Neural cell (in vitro differentiated cells): ENCODE results near the gene EDNRB. TPM values are rescaled to one million over a fixed set of nuclear protein-coding genes. Genes with fewer than 3 reads are reported as not detected.

Experiments used
- H2AFZ ChIP-seq: fragments of 200-600, 300-800 bp; sonication (generic), shearing (Covaris generic); 2 replicates; pipeline ENCODE4 v1.6.0; 2014; ENCODE audit warnings: low read depth, mild to moderate bottlenecking, antibody characterized with exemption, low read length, moderate library complexity
- H3F3A ChIP-seq: fragments of 200-600 bp; shearing (Covaris generic); 2 replicates; pipeline ENCODE4 v1.6.1; 2016; ENCODE audit warnings: mild to moderate bottlenecking, moderate library complexity, mixed read lengths, antibody characterized with exemption, low read length; ENCODE audit not compliant: insufficient read depth, poor library complexity, severe bottlenecking
- H3K27ac ChIP-seq: fragments of 200-600, 300-800 bp; sonication (generic), shearing (Covaris generic); 2 replicates; pipeline ENCODE4 v1.5.1; 2014; ENCODE audit warnings: mild to moderate bottlenecking, low read length, moderate library complexity
- H3K27me3 ChIP-seq: fragments of 300-800, 200-600 bp; sonication (generic), shearing (Covaris generic); 2 replicates; pipeline ENCODE4 v1.6.0; 2014; ENCODE audit warnings: mild to moderate bottlenecking, low read depth, low read length, moderate library complexity; ENCODE audit not compliant: insufficient read depth
- H3K36me3 ChIP-seq: fragments of 300-800, 200-600 bp; sonication (generic), shearing (Covaris generic); 2 replicates; pipeline ENCODE4 v1.5.1; 2014; ENCODE audit warnings: mild to moderate bottlenecking, antibody characterized with exemption, low read length, moderate library complexity; ENCODE audit not compliant: insufficient read depth
- H3K4me2 ChIP-seq: fragments of 300-800, 200-600 bp; sonication (generic), shearing (Covaris generic); 2 replicates; pipeline ENCODE4 v1.6.0; 2014; ENCODE audit warnings: mild to moderate bottlenecking, low read length
- H3K4me3 ChIP-seq: fragments of 300-800, 200-600 bp; sonication (generic), shearing (Covaris generic); 2 replicates; pipeline ENCODE4 v1.5.1; 2014; ENCODE audit warnings: mild to moderate bottlenecking, low read length, moderate library complexity
- H3K79me2 ChIP-seq: fragments of 200-600 bp; shearing (Covaris generic); replicated peaks from 2 replicates; pipeline ENCODE4 v1.6.0; 2014; ENCODE audit warnings: mild to moderate bottlenecking, low read length, moderate library complexity; ENCODE audit not compliant: insufficient read depth
- H3K9ac ChIP-seq: fragments of 300-800, 200-600 bp; sonication (generic), shearing (Covaris generic); 2 replicates; pipeline ENCODE4 v1.6.1; 2016; ENCODE audit warnings: mild to moderate bottlenecking, low read length, mixed read lengths
- H3K9me2 ChIP-seq: fragments of 200-600 bp; shearing (Covaris generic); 2 replicates; pipeline ENCODE4 v1.6.1; 2016; ENCODE audit warnings: mild to moderate bottlenecking, low read length, mixed read lengths; ENCODE audit not compliant: insufficient read depth
- H3K9me3 ChIP-seq: fragments of 200-600, 300-800 bp; sonication (generic), shearing (Covaris generic); 2 replicates; pipeline ENCODE4 v1.6.1; 2016; ENCODE audit warnings: mild to moderate bottlenecking, mixed run types, low read length, moderate library complexity, mixed read lengths
- H4K20me1 ChIP-seq: fragments of 200-600 bp; shearing (Covaris generic); 2 replicates; pipeline ENCODE4 v1.6.1; 2016; ENCODE audit warnings: mild to moderate bottlenecking, mixed run types; ENCODE audit not compliant: insufficient read depth
- EP300 ChIP-seq: fragments of 450-650 bp; conservative IDR thresholded peaks from 2 replicates; pipeline ENCODE4 v1.6.1; 2014; ENCODE audit warnings: antibody characterized with exemption, mild to moderate bottlenecking, moderate library complexity; ENCODE audit not compliant: poor library complexity, severe bottlenecking
- EZH2 ChIP-seq: fragments of 200-600, 300-800 bp; shearing (Covaris generic), sonication (generic); IDR thresholded peaks from 2 replicates; pipeline ENCODE4 v1.6.1; 2014; ENCODE audit warnings: antibody characterized with exemption, low read length, borderline replicate concordance, mild to moderate bottlenecking; ENCODE audit not compliant: insufficient read depth, poor library complexity, severe bottlenecking
- MXI1 ChIP-seq: fragments of 450-650 bp; conservative IDR thresholded peaks from 2 replicates; pipeline ENCODE4 v1.6.1; 2014; ENCODE audit warnings: antibody characterized with exemption, mild to moderate bottlenecking; ENCODE audit not compliant: poor library complexity, severe bottlenecking
- POLR2AphosphoS5 ChIP-seq: IDR thresholded peaks from 2 replicates; pipeline ENCODE4 v1.6.1; 2012
- RAD21 ChIP-seq: fragments of 450-650 bp; conservative IDR thresholded peaks from 2 replicates; pipeline ENCODE4 v1.6.1; 2014; ENCODE audit warnings: antibody characterized with exemption, mild to moderate bottlenecking, moderate library complexity
- SMC3 ChIP-seq: fragments of 450-650 bp; conservative IDR thresholded peaks from 2 replicates; pipeline ENCODE4 v1.6.1; 2014; ENCODE audit warnings: antibody characterized with exemption, mild to moderate bottlenecking, moderate library complexity; ENCODE audit not compliant: poor library complexity
- TAF1 ChIP-seq: IDR thresholded peaks from 2 replicates; pipeline ENCODE4 v1.6.1; 2012; ENCODE audit warnings: low read depth
- polyA plus RNA-seq: library from polyadenylated mRNA; depleted of rRNA; stranded (reverse); fragments of >200 nt; gene quantifications from 2 replicates; pipeline ENCODE4 v1.2.3, GENCODE V29; 2014
- TF ChIP-seq, protein P1 (sequence below): fragments of 450-650 bp; IDR thresholded peaks from 2 replicates; pipeline ENCODE4 v1.5.1; 2014; ENCODE audit warnings: antibody characterized with exemption, mild to moderate bottlenecking, moderate library complexity; ENCODE audit not compliant: poor library complexity, severe bottlenecking
- TF ChIP-seq, protein P2 (sequence below): IDR thresholded peaks from 2 replicates; pipeline ENCODE4 v1.6.1; 2012; ENCODE audit warnings: borderline replicate concordance

EDNRB gene
- polyA plus RNA-seq, 1 donor from 2014 or later: 0.20 TPM

DNA sequence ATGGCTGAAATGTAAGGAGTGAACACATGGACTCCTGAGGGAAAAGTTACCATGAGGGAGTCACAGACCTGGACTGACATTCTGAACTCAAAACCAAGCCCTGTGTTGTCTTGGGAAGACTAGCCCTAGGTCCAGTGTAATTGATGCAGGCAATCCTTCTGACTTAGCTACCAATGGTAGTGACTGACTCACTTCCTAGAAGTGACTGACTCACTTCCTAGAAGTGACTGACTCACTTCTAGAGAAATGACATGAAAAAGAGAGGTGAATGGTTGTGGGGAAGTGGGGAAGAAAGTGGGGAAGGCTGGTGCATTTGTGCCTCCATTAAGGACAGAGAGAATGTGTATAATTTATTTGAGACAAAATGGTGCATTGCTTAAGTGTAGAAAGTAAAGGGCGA, 49.9 kb downstream of the EDNRB start:
- no peaks in the 10 kb centered on the region for H3K27me3 ChIP-seq
- no peaks in the 10 kb centered on the region for H3K9me3 ChIP-seq
- no peaks in the 10 kb centered on the region for H3K36me3 ChIP-seq
- no peaks in the 10 kb centered on the region for H3F3A ChIP-seq
- H3K4me3 ChIP-seq: no peak overlapping the region
- H3K9ac ChIP-seq: no peak overlapping the region
- H3K9me2 ChIP-seq: no peaks in the 10 kb centered on the region
- H4K20me1 ChIP-seq: no peaks in the 10 kb centered on the region
- no peaks in the 10 kb centered on the region for H3K79me2 ChIP-seq
- TF ChIP-seq EZH2 (no peak), POLR2AphosphoS5 (no peak), SMC3 (no peak), TAF1 (no peak), MXI1 (no peak), RAD21 (no peak), EP300 (no peak)
- TF ChIP-seq, protein P1, sequence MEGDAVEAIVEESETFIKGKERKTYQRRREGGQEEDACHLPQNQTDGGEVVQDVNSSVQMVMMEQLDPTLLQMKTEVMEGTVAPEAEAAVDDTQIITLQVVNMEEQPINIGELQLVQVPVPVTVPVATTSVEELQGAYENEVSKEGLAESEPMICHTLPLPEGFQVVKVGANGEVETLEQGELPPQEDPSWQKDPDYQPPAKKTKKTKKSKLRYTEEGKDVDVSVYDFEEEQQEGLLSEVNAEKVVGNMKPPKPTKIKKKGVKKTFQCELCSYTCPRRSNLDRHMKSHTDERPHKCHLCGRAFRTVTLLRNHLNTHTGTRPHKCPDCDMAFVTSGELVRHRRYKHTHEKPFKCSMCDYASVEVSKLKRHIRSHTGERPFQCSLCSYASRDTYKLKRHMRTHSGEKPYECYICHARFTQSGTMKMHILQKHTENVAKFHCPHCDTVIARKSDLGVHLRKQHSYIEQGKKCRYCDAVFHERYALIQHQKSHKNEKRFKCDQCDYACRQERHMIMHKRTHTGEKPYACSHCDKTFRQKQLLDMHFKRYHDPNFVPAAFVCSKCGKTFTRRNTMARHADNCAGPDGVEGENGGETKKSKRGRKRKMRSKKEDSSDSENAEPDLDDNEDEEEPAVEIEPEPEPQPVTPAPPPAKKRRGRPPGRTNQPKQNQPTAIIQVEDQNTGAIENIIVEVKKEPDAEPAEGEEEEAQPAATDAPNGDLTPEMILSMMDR: no peak
- TF ChIP-seq, protein P2, sequence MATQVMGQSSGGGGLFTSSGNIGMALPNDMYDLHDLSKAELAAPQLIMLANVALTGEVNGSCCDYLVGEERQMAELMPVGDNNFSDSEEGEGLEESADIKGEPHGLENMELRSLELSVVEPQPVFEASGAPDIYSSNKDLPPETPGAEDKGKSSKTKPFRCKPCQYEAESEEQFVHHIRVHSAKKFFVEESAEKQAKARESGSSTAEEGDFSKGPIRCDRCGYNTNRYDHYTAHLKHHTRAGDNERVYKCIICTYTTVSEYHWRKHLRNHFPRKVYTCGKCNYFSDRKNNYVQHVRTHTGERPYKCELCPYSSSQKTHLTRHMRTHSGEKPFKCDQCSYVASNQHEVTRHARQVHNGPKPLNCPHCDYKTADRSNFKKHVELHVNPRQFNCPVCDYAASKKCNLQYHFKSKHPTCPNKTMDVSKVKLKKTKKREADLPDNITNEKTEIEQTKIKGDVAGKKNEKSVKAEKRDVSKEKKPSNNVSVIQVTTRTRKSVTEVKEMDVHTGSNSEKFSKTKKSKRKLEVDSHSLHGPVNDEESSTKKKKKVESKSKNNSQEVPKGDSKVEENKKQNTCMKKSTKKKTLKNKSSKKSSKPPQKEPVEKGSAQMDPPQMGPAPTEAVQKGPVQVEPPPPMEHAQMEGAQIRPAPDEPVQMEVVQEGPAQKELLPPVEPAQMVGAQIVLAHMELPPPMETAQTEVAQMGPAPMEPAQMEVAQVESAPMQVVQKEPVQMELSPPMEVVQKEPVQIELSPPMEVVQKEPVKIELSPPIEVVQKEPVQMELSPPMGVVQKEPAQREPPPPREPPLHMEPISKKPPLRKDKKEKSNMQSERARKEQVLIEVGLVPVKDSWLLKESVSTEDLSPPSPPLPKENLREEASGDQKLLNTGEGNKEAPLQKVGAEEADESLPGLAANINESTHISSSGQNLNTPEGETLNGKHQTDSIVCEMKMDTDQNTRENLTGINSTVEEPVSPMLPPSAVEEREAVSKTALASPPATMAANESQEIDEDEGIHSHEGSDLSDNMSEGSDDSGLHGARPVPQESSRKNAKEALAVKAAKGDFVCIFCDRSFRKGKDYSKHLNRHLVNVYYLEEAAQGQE: no peak
- no peak overlapping the region for H2AFZ ChIP-seq
- no peak overlapping the region for H3K4me2 ChIP-seq
- no peak overlapping the region for H3K27ac ChIP-seq

DNA sequence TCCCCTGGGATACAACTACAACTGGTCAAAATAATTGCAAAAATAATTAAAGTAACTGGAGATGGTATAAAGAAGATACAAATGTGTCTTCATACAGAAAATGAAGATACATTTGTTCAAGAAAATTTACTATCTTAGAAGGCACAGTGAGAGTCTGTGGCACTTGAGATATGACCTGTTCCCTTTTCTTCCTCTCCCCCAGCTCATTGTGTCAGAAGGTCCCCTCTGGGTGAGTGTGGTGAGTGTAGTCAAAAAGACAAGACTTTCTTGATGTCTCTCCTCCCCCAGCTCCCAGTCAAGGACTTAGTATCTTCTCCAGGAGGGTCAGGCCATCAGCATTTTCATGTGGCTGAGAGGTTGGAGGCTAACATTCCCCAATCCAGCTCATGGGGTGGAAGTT, 51.7 kb downstream of the EDNRB start:
- no peaks in the 10 kb centered on the region for H3K36me3 ChIP-seq
- no peak overlapping the region for H3K9ac ChIP-seq
- H2AFZ ChIP-seq: no peak overlapping the region
- no peak overlapping the region for H3K4me3 ChIP-seq
- no peaks in the 10 kb centered on the region for H3K9me2 ChIP-seq
- no peak overlapping the region for H3K27ac ChIP-seq
- H3F3A ChIP-seq: no peaks in the 10 kb centered on the region
- no peaks in the 10 kb centered on the region for H4K20me1 ChIP-seq
- TF ChIP-seq TAF1 (no peak), MXI1 (no peak), POLR2AphosphoS5 (no peak), SMC3 (no peak), RAD21 (no peak)
- no peaks in the 10 kb centered on the region for H3K27me3 ChIP-seq
- H3K4me2 ChIP-seq: no peak overlapping the region
- H3K9me3 ChIP-seq: no peaks in the 10 kb centered on the region
- no peaks in the 10 kb centered on the region for H3K79me2 ChIP-seq

DNA sequence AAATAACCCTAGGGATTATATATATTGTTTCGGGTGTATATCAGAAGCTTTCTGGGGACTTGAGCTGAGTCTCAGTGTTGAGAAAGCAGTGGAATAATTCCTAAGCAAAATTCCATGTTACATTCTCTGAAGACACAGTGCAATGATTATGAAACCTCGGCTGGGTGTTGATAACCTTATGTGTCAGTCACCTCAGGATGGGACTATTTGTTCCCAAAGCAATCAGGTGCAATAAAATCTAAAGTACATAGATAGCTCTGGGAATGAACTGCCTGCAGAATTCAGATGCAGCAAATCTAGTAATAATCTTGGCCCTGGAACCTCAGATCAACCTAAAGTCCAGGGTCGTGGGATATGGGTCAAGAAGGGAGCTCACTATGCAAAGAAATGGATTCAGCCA, 53.0 kb downstream of the EDNRB start:
- H2AFZ ChIP-seq: no peak overlapping the region
- H3K4me3 ChIP-seq: no peak overlapping the region
- H3K9ac ChIP-seq: no peak overlapping the region
- no peaks in the 10 kb centered on the region for H3K9me3 ChIP-seq
- no peak for TF ChIP-seq TAF1
- TF ChIP-seq POLR2AphosphoS5: no peak
- TF ChIP-seq RAD21: no peak
- TF ChIP-seq EP300: no peak
- no peak for TF ChIP-seq EZH2
- TF ChIP-seq MXI1: no peak
- TF ChIP-seq, protein P2: no peak
- TF ChIP-seq SMC3: no peak
- H3K27me3 ChIP-seq: no peaks in the 10 kb centered on the region
- H3K27ac ChIP-seq: no peak overlapping the region
- no peaks in the 10 kb centered on the region for H3K36me3 ChIP-seq
- no peaks in the 10 kb centered on the region for H3K79me2 ChIP-seq
- H4K20me1 ChIP-seq: no peaks in the 10 kb centered on the region
- no peak overlapping the region for H3K4me2 ChIP-seq
- no peaks in the 10 kb centered on the region for H3K9me2 ChIP-seq
- no peaks in the 10 kb centered on the region for H3F3A ChIP-seq
